Measurements from ENCODE around the gene SNRNP25. TPM values are rescaled to one million over a fixed set of nuclear protein-coding genes. Genes with fewer than 3 reads are reported as not detected.

SNRNP25 gene
- total RNA-seq, 6 donors from 2014 or later, result 6.9 to 26.2 (median 16.0) TPM

DNA sequence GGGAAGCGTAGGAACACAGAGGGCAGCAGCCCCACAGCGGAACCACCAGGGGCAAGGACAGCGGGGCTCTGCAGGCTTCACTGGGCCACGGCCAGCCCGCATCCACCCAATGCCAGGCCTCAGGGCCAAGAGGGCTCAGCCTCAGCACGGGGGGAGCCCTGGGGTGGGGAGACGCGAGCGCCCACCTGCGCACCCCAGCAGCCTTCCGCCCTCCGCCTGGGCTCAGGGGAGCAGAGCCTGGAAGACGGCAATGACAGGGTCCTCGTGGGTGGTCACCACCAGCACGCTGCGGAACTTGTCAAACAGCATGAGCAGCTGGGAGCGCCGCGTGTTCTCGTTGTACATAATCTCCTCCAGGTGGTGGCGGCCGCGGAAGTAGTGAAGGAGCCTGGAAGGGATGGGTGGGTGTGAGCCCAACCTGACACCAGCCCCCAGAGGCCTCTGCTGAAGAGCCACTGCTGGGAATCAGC, 32.9 kb downstream of the SNRNP25 start:
- Histone ChIP-seq H3K4me3 (no peak overlapping the region), H3K36me3 (peaks cover 0 to 67% (median 41%) of the 10 kb centered on the region in 4 donors), H3K27me3 (no peaks in the 10 kb centered on the region), H3K4me1 (peaks cover 30 to 42% (median 33%) of the 10 kb centered on the region in 4 donors), H3K27ac (peak overlapping the region; percentile 75 to 81 (median 79)), H3K9me3 (no peaks in the 10 kb centered on the region)
- TF ChIP-seq CTCF (IDR thresholded peaks at IDR 0.05) (no peak), POLR2AphosphoS5 (IDR thresholded peaks at IDR 0.05) (no peak), EP300 (IDR thresholded peaks at IDR 0.05) (no peak), POLR2A (IDR thresholded peaks at IDR 0.05) (no peak)
- no peak for ATAC-seq (ENCODE audit: low FRiP score in 2 of 2)
- WGBS, 2 donors, result 91% methylated on average over 23 of the region's 23 CpGs; no CpG with 5 or more reads in 1 of the 2 donors
- peak in 1 of 2 donors; percentile 68 for DNase-seq

DNA sequence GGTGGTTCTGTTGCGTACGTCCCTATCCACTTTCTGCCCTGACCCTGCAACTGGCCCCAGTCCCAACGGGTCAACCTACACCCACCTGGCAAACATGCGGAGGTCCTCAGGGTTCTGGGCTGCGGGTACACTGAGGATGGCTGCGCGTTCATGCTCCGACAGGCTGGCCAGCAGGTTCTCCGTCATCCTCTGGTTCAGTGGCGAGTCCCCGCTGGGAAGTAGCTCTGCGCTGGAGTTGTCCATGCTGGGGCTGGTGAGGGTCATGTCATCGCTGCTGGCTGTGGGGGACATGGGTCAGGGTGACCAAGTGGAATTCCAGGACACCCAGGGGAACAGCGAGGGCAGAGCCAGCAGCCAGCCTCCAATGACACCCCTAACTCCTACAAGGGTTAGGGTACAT, 35.0 kb downstream of the SNRNP25 start:
- Histone ChIP-seq H3K4me1 (peaks cover 24 to 31% (median 27%) of the 10 kb centered on the region in 4 donors), H3K9me3 (no peaks in the 10 kb centered on the region), H3K4me3 (no peak overlapping the region), H3K36me3 (peaks cover 0 to 64% (median 43%) of the 10 kb centered on the region in 4 donors), H3K27me3 (no peaks in the 10 kb centered on the region), H3K27ac (no peak overlapping the region)
- peak in 1 of 2 donors; percentile 45 for DNase-seq
- TF ChIP-seq POLR2A (IDR thresholded peaks at IDR 0.05) (no peak), POLR2AphosphoS5 (IDR thresholded peaks at IDR 0.05) (no peak), CTCF (IDR thresholded peaks at IDR 0.05) (no peak)
- no peak for ATAC-seq (ENCODE audit: low FRiP score in 2 of 2)
- 94 to 100% methylated on average over 2 to 14 of the region's 14 CpGs for WGBS, 2 donors

- Histone ChIP-seq H3K9me3 (no peaks in the 10 kb centered on the region), H3K27me3 (no peaks in the 10 kb centered on the region), H3K4me3 (no peak overlapping the region), H3K27ac (no peak overlapping the region), H3K4me1 (peaks cover 13 to 20% (median 17%) of the 10 kb centered on the region in 4 donors), H3K36me3 (peaks cover 0 to 67% (median 46%) of the 10 kb centered on the region in 4 donors)
- 95 to 98% methylated on average over 14 to 29 of the region's 30 CpGs for WGBS, 2 donors
- DNase-seq (peak in 1 of 2 donors; percentile 75), ATAC-seq (ENCODE audit: low FRiP score in 2 of 2) (no peak)
- TF ChIP-seq POLR2A (IDR thresholded peaks at IDR 0.05) (no peak), POLR2AphosphoS5 (IDR thresholded peaks at IDR 0.05) (no peak), EP300 (IDR thresholded peaks at IDR 0.05) (no peak), CTCF (IDR thresholded peaks at IDR 0.05) (no peak)
Measured at GRCh38 chr16:89391-90302, 36.0 kb downstream of the SNRNP25 start.

DNA sequence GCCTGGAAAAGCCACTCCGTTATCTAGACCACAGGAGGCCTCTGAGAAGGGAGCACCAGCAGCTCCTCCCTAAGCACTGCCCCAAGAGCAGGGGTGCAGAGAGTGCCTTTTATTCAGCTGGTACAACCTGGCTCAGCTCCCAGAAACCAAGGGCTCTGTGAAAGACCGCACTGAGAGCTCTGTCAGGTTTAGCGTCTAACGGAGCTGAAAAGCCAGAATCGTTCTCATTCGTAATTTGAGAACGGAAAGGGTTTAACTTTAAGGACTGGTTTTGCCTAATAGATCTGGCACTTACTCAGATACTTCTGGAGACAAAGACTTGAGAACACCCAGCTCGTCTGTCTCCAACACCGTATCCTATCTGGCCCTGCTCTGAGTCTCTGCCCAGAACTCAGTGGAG, 37.9 kb downstream of the SNRNP25 start:
- ATAC-seq (ENCODE audit: low FRiP score in 2 of 2), result no peak
- TF ChIP-seq EP300 (IDR thresholded peaks at IDR 0.05), result no peak
- TF ChIP-seq CTCF (IDR thresholded peaks at IDR 0.05), result no peak
- TF ChIP-seq POLR2AphosphoS5 (IDR thresholded peaks at IDR 0.05), result no peak
- TF ChIP-seq POLR2A (IDR thresholded peaks at IDR 0.05), result no peak
- Histone ChIP-seq H3K27ac (no peak overlapping the region), H3K9me3 (no peaks in the 10 kb centered on the region), H3K4me3 (no peak overlapping the region), H3K36me3 (peaks cover 0 to 58% (median 33%) of the 10 kb centered on the region in 4 donors), H3K4me1 (peaks cover 0 to 2% (median under 1%) of the 10 kb centered on the region in 4 donors), H3K27me3 (no peaks in the 10 kb centered on the region)
- 56 to 64% methylated on average over 9 of the region's 9 CpGs for WGBS, 2 donors
- DNase-seq, result no peak

Measured in upper lobe of left lung (tissue), 6 donors.